Measurements from ENCODE around the gene SUN1.
"Not testable (repeated sequence)": the region's sequence is repeated elsewhere in the genome, so short reads cannot be mapped to it uniquely, and the experiment has no call there.

The SUN1 gene

GRCh38 chr7:854118-854775 is 22.0 kb downstream of the SUN1 start:
- no peak for DNase-seq (ENCODE audit: low read depth in 2 of 2)

GRCh38 chr7:855686-856369 is 23.6 kb downstream of the SUN1 start:
- DNase-seq (ENCODE audit: low read depth in 2 of 2), result no peak

- DNase-seq (ENCODE audit: low read depth in 2 of 2), result no peak
Observed at GRCh38 chr7:856444-857095, 24.3 kb downstream of the SUN1 start.

- DNase-seq (ENCODE audit: low read depth in 2 of 2), result no peak
Observed at GRCh38 chr7:857661-858060, 25.4 kb downstream of the SUN1 start.

GRCh38 chr7:859359-860030 is 27.2 kb downstream of the SUN1 start:
- no peak for DNase-seq (ENCODE audit: low read depth in 2 of 2)

DNA sequence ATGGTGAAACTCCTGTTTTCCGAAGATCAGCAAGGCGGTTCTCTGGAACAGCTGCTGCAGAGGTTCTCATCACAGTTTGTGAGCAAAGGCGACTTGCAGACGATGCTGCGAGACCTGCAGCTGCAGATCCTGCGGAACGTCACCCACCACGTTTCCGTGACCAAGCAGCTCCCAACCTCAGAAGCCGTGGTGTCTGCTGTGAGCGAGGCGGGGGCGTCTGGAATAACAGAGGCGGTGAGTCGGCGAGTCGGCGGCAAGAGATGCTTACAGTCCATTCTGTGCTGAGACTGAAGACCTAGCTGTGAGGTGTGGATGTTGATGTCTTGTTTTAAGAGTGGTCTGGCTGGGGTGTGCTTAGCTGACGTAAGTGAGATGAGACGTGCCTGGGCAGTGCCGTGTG is 27.9 kb downstream of the SUN1 start:
- DNase-seq (ENCODE audit: low read depth in 2 of 2), result no peak

GRCh38 chr7:861222-861621 is 28.9 kb downstream of the SUN1 start:
- DNase-seq (ENCODE audit: low read depth in 2 of 2), result no peak

- DNase-seq (ENCODE audit: low read depth in 2 of 2), result no peak
Observed at GRCh38 chr7:862157-862556, 29.9 kb downstream of the SUN1 start.

DNA sequence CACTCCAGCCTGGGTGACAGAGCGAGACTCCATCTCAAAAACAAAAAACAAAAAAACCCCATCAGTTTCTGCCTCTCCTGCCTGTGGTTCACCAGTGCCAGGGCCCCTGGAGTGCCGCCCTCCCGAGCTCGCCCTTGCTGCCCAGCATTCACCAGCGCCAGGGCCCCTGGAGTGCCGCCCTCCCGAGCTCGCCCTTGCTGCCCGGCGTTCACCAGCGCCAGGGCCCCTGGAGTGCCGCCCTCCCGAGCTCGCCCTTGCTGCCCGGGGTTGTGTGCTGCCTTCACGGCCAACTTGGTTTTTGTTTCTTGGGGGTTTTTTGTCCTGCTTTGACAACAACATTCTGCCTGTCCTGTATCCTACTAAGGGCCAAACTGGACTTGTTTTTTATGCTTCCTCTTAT is 30.8 kb downstream of the SUN1 start:
- DNase-seq (ENCODE audit: low read depth in 2 of 2), result no peak

DNA sequence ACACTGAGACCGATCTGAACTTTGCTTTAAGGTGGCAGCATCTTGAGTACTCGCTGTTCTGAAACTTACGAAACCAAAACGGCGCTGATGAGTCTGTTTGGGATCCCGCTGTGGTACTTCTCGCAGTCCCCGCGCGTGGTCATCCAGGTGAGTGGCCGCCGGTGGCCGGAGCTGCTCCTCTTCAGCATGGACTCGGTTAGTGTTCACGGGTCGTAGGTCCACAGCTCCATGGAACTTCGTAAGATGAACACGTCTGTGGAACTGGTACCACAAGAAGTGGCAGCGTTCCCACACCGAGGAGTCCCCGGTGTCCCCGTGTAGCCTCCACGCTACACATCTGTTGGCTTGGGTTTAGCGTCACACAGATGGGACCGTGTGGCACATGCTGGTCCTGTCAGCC is 33.6 kb downstream of the SUN1 start:
- DNase-seq (ENCODE audit: low read depth in 2 of 2), result no peak

- DNase-seq (ENCODE audit: low read depth in 2 of 2), result no peak
Observed at GRCh38 chr7:867001-867405, 34.7 kb downstream of the SUN1 start.

GRCh38 chr7:867406-868188 is 35.3 kb downstream of the SUN1 start:
- no peak for DNase-seq (ENCODE audit: low read depth in 2 of 2)

DNA sequence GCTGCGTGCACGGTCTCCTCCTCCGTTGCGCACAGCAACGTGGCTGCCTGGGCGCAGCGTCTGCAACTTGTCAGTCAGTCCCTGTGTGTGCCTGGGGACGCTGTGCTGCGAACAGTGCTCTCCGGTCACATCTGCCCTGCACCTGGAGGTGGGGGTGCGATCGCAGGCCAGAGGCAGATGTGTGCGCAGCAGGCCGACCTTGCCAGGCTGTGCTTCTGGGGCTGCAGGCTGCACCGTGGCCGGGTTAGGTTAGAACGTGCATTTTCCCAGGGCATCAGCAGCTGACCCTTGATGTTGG is 35.9 kb downstream of the SUN1 start:
- DNase-seq (ENCODE audit: low read depth in 2 of 2), result no peak

DNA sequence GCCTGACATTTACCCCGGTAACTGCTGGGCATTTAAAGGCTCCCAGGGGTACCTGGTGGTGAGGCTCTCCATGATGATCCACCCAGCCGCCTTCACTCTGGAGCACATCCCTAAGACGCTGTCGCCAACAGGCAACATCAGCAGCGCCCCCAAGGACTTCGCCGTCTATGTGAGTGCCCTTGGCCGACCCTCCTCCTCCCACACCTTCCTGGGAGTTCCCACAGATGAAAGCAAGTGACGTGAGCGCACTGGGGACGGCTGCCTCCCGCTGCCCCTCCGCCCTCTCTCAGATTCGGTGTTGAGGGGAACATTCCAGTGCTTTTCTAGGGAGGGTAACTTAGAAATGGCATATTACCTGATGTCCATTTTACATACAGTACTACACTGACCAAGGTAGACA is 37.1 kb downstream of the SUN1 start:
- DNase-seq (ENCODE audit: low read depth in 2 of 2), result no peak

GRCh38 chr7:871900-872537 is 39.7 kb downstream of the SUN1 start:
- DNase-seq (ENCODE audit: low read depth in 2 of 2), result no peak

GRCh38 chr7:872685-873084 is 40.4 kb downstream of the SUN1 start:
- not testable (repeated sequence) for DNase-seq (ENCODE audit: low read depth in 2 of 2)

DNA sequence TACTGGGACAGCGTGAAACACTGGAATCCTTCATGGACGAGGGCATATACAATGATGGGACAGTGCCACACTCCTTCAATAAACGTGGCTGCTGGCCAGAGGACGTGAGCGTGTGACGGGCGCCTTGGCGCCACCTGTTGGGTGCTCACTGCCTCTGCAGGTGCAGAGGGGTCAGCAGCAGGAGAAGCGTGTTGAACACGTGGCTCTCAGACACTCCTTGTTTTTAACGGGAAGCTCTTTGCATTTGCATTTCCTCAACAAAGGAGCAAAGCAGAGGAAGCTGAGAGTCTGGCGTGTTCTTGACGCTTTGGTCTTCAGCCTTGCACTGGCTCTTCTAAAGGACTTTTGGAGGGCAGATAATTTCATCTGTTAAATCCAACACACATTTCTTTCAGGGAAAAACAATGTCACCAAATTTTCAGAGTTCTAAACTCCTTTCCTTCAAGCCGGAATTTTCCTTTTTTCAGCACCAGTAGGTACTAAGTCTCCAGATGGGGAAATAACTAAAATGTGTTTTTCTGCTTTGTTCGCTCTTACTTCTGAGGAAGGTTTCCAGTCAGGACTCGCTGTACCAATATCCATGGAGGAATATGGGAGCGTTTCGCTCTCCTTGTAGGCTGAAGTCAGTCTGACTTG is 41.2 kb downstream of the SUN1 start:
- DNase-seq (ENCODE audit: low read depth in 2 of 2), result peak; percentile 55 to 56

- no peak for DNase-seq (ENCODE audit: low read depth in 2 of 2)
Observed at GRCh38 chr7:874031-874749, 41.9 kb downstream of the SUN1 start.

GRCh38 chr7:875051-875450 is 42.8 kb downstream of the SUN1 start:
- no peak for DNase-seq (ENCODE audit: low read depth in 2 of 2)

DNA sequence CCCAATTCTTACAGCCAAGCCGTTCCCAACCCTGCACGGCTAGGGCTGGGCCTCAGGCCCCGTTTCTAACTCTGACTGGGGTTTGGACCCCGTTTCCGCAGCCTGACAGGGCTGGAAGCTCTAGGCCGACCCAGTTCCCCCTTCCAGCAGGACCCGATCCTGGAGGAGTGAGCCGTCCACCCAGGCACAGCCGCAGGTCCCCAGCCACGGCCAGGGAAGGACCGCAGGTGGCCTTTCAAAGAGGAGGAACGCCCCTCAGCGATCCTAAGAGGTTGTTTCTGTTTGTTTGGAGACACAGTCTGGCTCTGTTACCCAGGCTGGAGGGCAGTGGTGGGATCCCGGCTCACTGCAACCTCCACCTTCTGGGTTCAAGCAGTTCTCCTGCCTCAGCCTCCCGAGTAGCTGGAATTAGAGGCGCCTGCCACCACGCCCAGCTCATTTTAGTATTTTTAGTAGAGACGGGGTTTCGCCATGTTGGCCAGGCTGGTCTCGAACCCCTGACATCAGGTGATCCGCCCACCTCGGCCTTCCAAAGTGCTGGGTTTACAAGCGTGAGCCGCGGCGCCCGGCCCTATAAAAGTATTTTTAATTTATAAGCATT is 43.3 kb downstream of the SUN1 start:
- DNase-seq (ENCODE audit: low read depth in 2 of 2), result no peak

Data from stimulated activated CD8-positive, alpha-beta memory T cell treated with anti-CD3 and anti-CD28 coated beads, Interleukin-15, amount 100 ng/mL, for 48 hours (primary cell).